Psoas muscle (tissue), 8 donors: Measurements from ENCODE around the gene CXXC5. TPM values are rescaled to one million over a fixed set of nuclear protein-coding genes. Genes with fewer than 3 reads are reported as not detected.

Experiments
- ATAC-seq, 4 donors: fragments of 200-7000 bp; cut with Tn5 transposase; one replicate each; pipeline ENCODE4 v1.9.1; 2020; ENCODE audit warnings: moderate library complexity in 3 of 4, mild to moderate bottlenecking in 2 of 4
- DNase-seq, 2 donors: peaks; one replicate each; pipeline ENCODE4 v3.0.0-alpha.2; 2020
- H3K27ac ChIP-seq: fragments of 200-600 bp; one replicate; pipeline ENCODE4 v1.8.0; 2022
- H3K27me3 ChIP-seq, 3 donors: fragments of 200-600 bp in 1 of 3; one replicate each; pipeline versions ENCODE4 v1.6.1 to v1.8.0; 2013 to 2022; ENCODE audit warnings: low read length in 2 of 3, mild to moderate bottlenecking in 2 of 3, moderate library complexity in 1 of 3; ENCODE audit not compliant: insufficient read depth in 3 of 3
- H3K36me3 ChIP-seq, 2 donors: fragments of 200-600 bp in 1 of 2; one replicate each; pipeline versions ENCODE4 v1.6.1 to v1.8.0; 2013 to 2022; ENCODE audit warnings: low read depth in 1 of 2, mild to moderate bottlenecking in 1 of 2, moderate library complexity in 1 of 2; ENCODE audit not compliant: insufficient read depth in 1 of 2
- H3K4me1 ChIP-seq: fragments of 200-600 bp; one replicate; pipeline ENCODE4 v1.8.0; 2022
- H3K4me3 ChIP-seq: fragments of 200-600 bp; one replicate; pipeline ENCODE4 v1.8.0; 2022; ENCODE audit warnings: mild to moderate bottlenecking
- H3K9me3 ChIP-seq: fragments of 200-600 bp; one replicate; pipeline ENCODE4 v1.8.0; 2022
- CTCF ChIP-seq: fragments of 200-600 bp; IDR thresholded peaks from one replicate; pipeline ENCODE4 v1.8.0; 2022; ENCODE audit warnings: antibody characterized with exemption
- WGBS, 3 donors: extraction: QIAGEN DNeasy Blood & Tissue Kit; methylation state at CpG; one replicate each; pipeline versions ENCODE4 v1.1.6 to v1.1.7; 2013; 5-methylcytosine and 5-hydroxymethylcytosine counted together
- intact Hi-C, 2 donors: fragments of 100-400 bp; cut with DNase I; formaldehyde crosslinking; loops; one replicate each; pipeline versions ENCODE4 v1.11.0 to v1.14.2; 2022
- polyA plus RNA-seq, 3 donors: library from polyadenylated mRNA; stranded (reverse); fragments of 200-250 nt; gene quantifications; one replicate each; pipeline ENCODE4 v1.2.3, GENCODE V29; 2013
- total RNA-seq, 4 donors: library from RNA; stranded (reverse); fragmentation: NEBNext Ultra II Directional in 2 of 4; extraction: Animal tissue kit (Norgen Biotek cat#: 25700) in 2 of 4; gene quantifications; one replicate each; pipeline versions ENCODE4 v1.2.1 to v1.2.4, GENCODE V29; 2021 to 2023
- donor health status: healthy with polysubstance abuse.
- donor health status: DM: no; HTN: no; CAD: no; lungs with moderate emphysema.
- donor health status: Bipolar disorder and iron deficiency.
- donor health status: healthy.
- donor health status: DM: yes; HTN: yes; CAD: no.
- donor health status: DM: no; HTN: no; CAD: no.
- donor health status: DM: no; HTN: no; CAD: no.
- donor health status: DM: yes; HTN: yes; CAD: no.

The CXXC5 gene
- total and polyA plus RNA-seq, 7 donors, result 24.5 to 88.3 (median 47.2) TPM

DNA sequence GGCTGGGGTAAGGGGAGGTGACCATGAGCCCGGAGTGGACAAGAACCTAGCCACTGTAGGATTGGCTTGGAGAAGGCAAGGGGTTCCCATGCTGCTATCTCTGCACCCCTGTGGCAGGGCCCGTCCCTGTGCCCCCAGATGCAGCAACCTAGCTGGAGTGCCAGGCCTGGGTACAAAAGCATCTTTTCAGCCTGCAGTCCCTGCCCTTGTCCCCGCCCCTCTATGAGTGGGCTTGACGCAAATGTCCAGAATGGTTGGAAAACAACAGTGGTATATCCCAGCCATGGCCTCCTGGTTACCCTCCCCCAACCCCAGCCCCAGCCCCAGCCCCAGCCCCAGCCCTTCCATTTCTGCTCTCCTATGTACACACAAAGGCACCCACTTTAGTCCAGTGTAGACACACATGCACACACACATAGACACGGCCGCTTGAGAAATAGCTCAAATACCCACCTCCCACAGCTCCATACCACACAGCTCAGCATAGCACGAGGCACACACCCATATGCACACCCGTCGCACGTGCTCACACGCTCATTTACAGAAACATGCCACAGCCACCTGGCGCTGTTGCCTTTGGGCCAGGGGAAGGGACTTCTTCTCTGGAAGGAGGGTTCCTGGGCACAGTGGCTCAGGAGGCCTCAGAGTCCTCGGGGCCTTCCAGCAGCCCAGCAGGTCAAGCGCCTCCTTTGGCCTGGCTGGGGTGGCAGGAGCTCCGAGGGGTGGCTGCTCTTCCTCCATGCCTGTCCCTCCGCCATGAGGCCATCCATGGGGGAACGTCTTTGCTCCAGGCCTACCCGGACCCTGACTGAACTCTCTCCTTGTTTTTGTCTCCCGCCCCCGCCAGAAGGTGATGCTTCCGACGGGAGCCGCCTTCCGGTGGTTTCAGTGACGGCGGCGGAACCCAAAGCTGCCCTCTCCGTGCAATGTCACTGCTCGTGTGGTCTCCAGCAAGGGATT lies 34.1 kb downstream of the CXXC5 start:
- Histone ChIP-seq H3K27ac (peak overlapping the region; percentile 94), H3K36me3 (peaks cover 0 to 48% of the 10 kb centered on the region in 2 donors), H3K4me1 (peaks cover 81% of the 10 kb centered on the region), H3K9me3 (no peaks in the 10 kb centered on the region), H3K4me3 (no peak overlapping the region), H3K27me3 (no peaks in the 10 kb centered on the region)
- TF ChIP-seq CTCF, result no peak
- ATAC-seq, result no peak
- DNase-seq, result no peak
- 54 to 70% (median 54%) methylated on average over 29 of the region's 29 CpGs for WGBS, 3 donors
- intact Hi-C loops, result loop anchor here in 1 of 2 donors (5.0 kb wide), 1 partner anchor 35 kb away; the partner anchor contains the start of gene CXXC5

DNA sequence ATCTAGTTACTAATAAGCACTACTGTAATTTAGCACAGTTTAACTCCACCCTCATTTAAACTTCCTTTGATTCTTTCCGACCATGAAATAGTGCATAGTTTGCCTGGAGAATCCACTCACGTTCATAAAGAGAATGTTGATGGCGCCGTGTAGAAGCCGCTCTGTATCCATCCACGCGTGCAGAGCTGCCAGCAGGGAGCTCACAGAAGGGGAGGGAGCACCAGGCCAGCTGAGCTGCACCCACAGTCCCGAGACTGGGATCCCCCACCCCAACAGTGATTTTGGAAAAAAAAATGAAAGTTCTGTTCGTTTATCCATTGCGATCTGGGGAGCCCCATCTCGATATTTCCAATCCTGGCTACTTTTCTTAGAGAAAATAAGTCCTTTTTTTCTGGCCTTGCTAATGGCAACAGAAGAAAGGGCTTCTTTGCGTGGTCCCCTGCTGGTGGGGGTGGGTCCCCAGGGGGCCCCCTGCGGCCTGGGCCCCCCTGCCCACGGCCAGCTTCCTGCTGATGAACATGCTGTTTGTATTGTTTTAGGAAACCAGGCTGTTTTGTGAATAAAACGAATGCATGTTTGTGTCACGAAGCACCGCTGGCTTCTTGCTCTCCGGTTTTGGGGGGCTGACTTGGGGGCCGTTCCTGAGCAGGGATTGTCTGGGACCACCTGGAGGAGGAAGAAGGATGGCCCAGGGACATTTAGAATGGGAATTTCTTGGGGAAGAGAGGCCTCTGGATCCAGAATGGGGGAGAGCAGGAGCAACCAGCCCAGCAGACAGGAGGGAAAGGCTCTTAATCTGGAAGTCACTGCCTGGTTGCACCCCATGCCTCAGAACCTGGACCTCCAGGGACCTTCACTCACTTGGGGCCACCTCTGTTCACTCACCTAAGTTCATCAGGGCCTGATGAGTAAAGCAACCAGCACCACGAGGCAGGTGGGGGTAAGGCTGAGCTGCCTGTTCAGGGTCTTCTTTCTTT lies 35.4 kb downstream of the CXXC5 start:
- intact Hi-C loops, result loop anchor here in 1 of 2 donors (5.0 kb wide), 1 partner anchor 36 kb away; the partner anchor contains the start of gene CXXC5
- Histone ChIP-seq H3K4me1 (peaks cover 81% of the 10 kb centered on the region), H3K36me3 (peaks cover 0 to 48% of the 10 kb centered on the region in 2 donors), H3K27me3 (no peaks in the 10 kb centered on the region), H3K4me3 (no peak overlapping the region), H3K9me3 (no peaks in the 10 kb centered on the region), H3K27ac (peak overlapping the region; percentile 94)
- no peak for TF ChIP-seq CTCF
- DNase-seq, result no peak
- WGBS, 3 donors, result 46 to 60% (median 48%) methylated on average over 20 of the region's 20 CpGs
- ATAC-seq, result no peak

DNA sequence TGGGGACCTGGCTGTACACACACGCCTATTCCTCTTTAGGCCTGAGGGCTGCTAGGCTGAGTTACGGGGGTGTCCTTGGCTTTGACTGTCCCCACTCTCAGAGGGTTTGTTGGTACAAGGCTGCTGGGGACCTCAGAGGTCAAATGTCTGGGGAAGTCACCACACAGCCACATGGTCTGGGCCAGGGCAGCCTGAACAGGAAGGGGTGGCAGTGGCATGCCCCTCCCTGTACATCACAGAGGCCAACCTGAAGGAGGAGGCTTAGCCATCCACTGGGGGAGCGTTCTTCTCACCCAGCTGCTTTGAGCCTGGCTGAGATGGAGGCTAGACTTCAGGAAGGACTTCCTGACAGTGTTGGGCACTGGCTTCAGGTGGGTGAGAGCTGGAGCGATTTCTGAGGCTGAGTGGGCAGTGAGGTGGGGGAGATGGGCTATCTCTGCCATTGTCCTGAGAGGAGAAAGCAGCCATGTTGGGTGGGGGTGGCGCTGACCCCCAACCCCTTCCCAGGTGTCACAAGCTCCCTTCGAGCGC lies 36.3 kb downstream of the CXXC5 start:
- Histone ChIP-seq H3K27me3 (no peaks in the 10 kb centered on the region), H3K4me1 (peaks cover 80% of the 10 kb centered on the region), H3K4me3 (peak overlapping the region; percentile 22), H3K9me3 (no peaks in the 10 kb centered on the region), H3K36me3 (peaks cover 0 to 48% of the 10 kb centered on the region in 2 donors), H3K27ac (peak overlapping the region; percentile 94)
- intact Hi-C loops, result loop anchor here in 1 of 2 donors (5.0 kb wide), 1 partner anchor 37 kb away; the partner anchor contains the start of gene CXXC5
- TF ChIP-seq CTCF, result no peak
- peak; percentile 9 to 15 (median 12) for ATAC-seq
- no peak for DNase-seq
- 47 to 77% (median 47%) methylated on average over 7 of the region's 7 CpGs for WGBS, 3 donors
